Natural killer cell (primary cell): ENCODE results near the gene FBXL7. TPM values are rescaled to one million over a fixed set of nuclear protein-coding genes. Genes with fewer than 3 reads are reported as not detected.

Experiments
- ATAC-seq, 3 donors: fragments of 150-1000 bp in 2 of 3; fragments of 200-7000 bp in 1 of 3; cut with Tn5 transposase; 1 replicate in 1 of 3; 2 replicates in 2 of 3; pipeline ENCODE4 v1.10.0; 2021; ENCODE audit warnings: mild to moderate bottlenecking in 2 of 3, moderate library complexity in 2 of 3
- DNase-seq, 2 donors: peaks; one replicate each; pipeline versions ENCODE4 v3.0.0 to v3.0.0-alpha.2; 2013 to 2021; ENCODE audit warnings: mixed read lengths in 1 of 2
- H3K27ac ChIP-seq: one replicate; pipeline ENCODE4 v1.5.1; 2013; ENCODE audit warnings: mild to moderate bottlenecking, low read length
- H3K27me3 ChIP-seq: one replicate; pipeline ENCODE4 v1.6.1; 2013; ENCODE audit warnings: low read length; ENCODE audit not compliant: control insufficient read depth, insufficient read depth
- H3K36me3 ChIP-seq: one replicate; pipeline ENCODE4 v1.6.1; 2013; ENCODE audit warnings: low read length; ENCODE audit not compliant: control insufficient read depth, insufficient read depth
- H3K4me1 ChIP-seq: one replicate; pipeline ENCODE4 v1.6.1; 2013; ENCODE audit warnings: low read length; ENCODE audit not compliant: control insufficient read depth, insufficient read depth
- H3K4me3 ChIP-seq: one replicate; pipeline ENCODE4 v1.5.1; 2013; ENCODE audit warnings: low read length
- H3K9me3 ChIP-seq: one replicate; pipeline ENCODE4 v1.6.1; 2013; ENCODE audit warnings: low read length; ENCODE audit not compliant: control insufficient read depth, insufficient read depth
- H3K27ac Mint-ChIP-seq, 2 donors: one replicate each; pipeline ENCODE4 v1.8.0; 2022; ENCODE audit warnings: mild to moderate bottlenecking in 2 of 2, mixed read lengths in 2 of 2, moderate library complexity in 1 of 2
- H3K27me3 Mint-ChIP-seq, 2 donors: one replicate each; pipeline ENCODE4 v1.8.0; 2022; ENCODE audit warnings: low read depth in 2 of 2, mixed read lengths in 2 of 2
- H3K36me3 Mint-ChIP-seq: one replicate; pipeline ENCODE4 v1.8.0; 2022; ENCODE audit warnings: mixed read lengths
- H3K4me1 Mint-ChIP-seq, 2 donors: one replicate each; pipeline ENCODE4 v1.8.0; 2022; ENCODE audit warnings: mixed read lengths in 2 of 2
- H3K4me3 Mint-ChIP-seq: one replicate; pipeline ENCODE4 v1.8.0; 2022; ENCODE audit warnings: mild to moderate bottlenecking, moderate library complexity, mixed read lengths
- H3K9me3 Mint-ChIP-seq, 2 donors: one replicate each; pipeline ENCODE4 v1.8.0; 2022; ENCODE audit warnings: mixed read lengths in 2 of 2
- WGBS: methylation state at CpG from one replicate; pipeline ENCODE4 v1.1.7; 2013; ENCODE audit warnings: missing lambda C conversion rate; ENCODE audit not compliant: insufficient coverage; 5-methylcytosine and 5-hydroxymethylcytosine counted together
- intact Hi-C: fragments of 100-400 bp; cut with micrococcal nuclease; formaldehyde crosslinking; loops from one replicate; pipeline ENCODE4 v1.14.2; 2022
- total RNA-seq, 4 donors: library from RNA; stranded (reverse); fragments of 120-200 nt in 1 of 4; gene quantifications; one replicate each; pipeline versions ENCODE4 v1.2.3 to v1.2.4, GENCODE V29; 2013 to 2022
- TF ChIP-seq, protein P1 (sequence below): fragments of 200-600 bp; IDR thresholded peaks from one replicate; pipeline ENCODE4 v1.8.0; 2022; ENCODE audit warnings: antibody characterized with exemption

Gene FBXL7
- total RNA-seq, 3 donors from 2014 or later (not counting 1 experiment from before 2014, with no cell fraction given) = not detected

GRCh38 chr5:15933259-15934207, 433.6 kb downstream of the FBXL7 start:
- H3K4me1 ChIP-seq = no peaks in the 10 kb centered on the region
- ATAC-seq (no peak), DNase-seq (no peak)
- intact Hi-C loops = no loop called here
- H3K27ac ChIP-seq = no peak overlapping the region
- H3K9me3 ChIP-seq = peaks cover 8% of the 10 kb centered on the region
- Mint-ChIP-seq H3K27me3 (no peaks in the 10 kb centered on the region), H3K9me3 (peaks cover 15 to 25% of the 10 kb centered on the region in 2 donors), H3K36me3 (peaks cover 6% of the 10 kb centered on the region), H3K27ac (no peak overlapping the region), H3K4me3 (no peak overlapping the region), H3K4me1 (no peaks in the 10 kb centered on the region)
- TF ChIP-seq, protein P1, sequence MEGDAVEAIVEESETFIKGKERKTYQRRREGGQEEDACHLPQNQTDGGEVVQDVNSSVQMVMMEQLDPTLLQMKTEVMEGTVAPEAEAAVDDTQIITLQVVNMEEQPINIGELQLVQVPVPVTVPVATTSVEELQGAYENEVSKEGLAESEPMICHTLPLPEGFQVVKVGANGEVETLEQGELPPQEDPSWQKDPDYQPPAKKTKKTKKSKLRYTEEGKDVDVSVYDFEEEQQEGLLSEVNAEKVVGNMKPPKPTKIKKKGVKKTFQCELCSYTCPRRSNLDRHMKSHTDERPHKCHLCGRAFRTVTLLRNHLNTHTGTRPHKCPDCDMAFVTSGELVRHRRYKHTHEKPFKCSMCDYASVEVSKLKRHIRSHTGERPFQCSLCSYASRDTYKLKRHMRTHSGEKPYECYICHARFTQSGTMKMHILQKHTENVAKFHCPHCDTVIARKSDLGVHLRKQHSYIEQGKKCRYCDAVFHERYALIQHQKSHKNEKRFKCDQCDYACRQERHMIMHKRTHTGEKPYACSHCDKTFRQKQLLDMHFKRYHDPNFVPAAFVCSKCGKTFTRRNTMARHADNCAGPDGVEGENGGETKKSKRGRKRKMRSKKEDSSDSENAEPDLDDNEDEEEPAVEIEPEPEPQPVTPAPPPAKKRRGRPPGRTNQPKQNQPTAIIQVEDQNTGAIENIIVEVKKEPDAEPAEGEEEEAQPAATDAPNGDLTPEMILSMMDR = no peak
- 62% methylated on average over 9 of the region's 13 CpGs for WGBS
- H3K36me3 ChIP-seq = no peaks in the 10 kb centered on the region
- no peak overlapping the region for H3K4me3 ChIP-seq
- H3K27me3 ChIP-seq = no peaks in the 10 kb centered on the region

GRCh38 chr5:15936505-15937245, 436.7 kb downstream of the FBXL7 start:
- WGBS = 96% methylated on average over 60 of the region's 60 CpGs
- H3K27ac Mint-ChIP-seq = no peak overlapping the region
- TF ChIP-seq, protein P1 = no peak
- Histone ChIP-seq H3K36me3 (no peaks in the 10 kb centered on the region), H3K4me1 (no peaks in the 10 kb centered on the region), H3K9me3 (peaks cover 8% of the 10 kb centered on the region), H3K4me3 (no peak overlapping the region), H3K27me3 (no peaks in the 10 kb centered on the region), H3K27ac (no peak overlapping the region)
- no peaks in the 10 kb centered on the region for H3K4me1 Mint-ChIP-seq
- intact Hi-C loops = no loop called here
- H3K27me3 Mint-ChIP-seq = no peaks in the 10 kb centered on the region
- no peak overlapping the region for H3K4me3 Mint-ChIP-seq
- peaks cover 8% of the 10 kb centered on the region for H3K36me3 Mint-ChIP-seq
- ATAC-seq (no peak), DNase-seq (no peak)
- peaks cover 16 to 24% of the 10 kb centered on the region in 2 donors for H3K9me3 Mint-ChIP-seq

- Histone ChIP-seq H3K9me3 (peaks cover 8% of the 10 kb centered on the region), H3K27me3 (no peaks in the 10 kb centered on the region), H3K27ac (no peak overlapping the region), H3K4me3 (no peak overlapping the region), H3K4me1 (no peaks in the 10 kb centered on the region), H3K36me3 (no peaks in the 10 kb centered on the region)
- intact Hi-C loops = no loop called here
- Mint-ChIP-seq H3K27ac (no peak overlapping the region), H3K4me1 (no peaks in the 10 kb centered on the region), H3K9me3 (peaks cover 14 to 17% of the 10 kb centered on the region in 2 donors), H3K36me3 (peaks cover 8% of the 10 kb centered on the region), H3K27me3 (no peaks in the 10 kb centered on the region), H3K4me3 (no peak overlapping the region)
- WGBS = 100% methylated on average over 1 of the region's 1 CpG
- TF ChIP-seq, protein P1 = no peak
- ATAC-seq (no peak), DNase-seq (no peak)
Observed at GRCh38 chr5:15937708-15938107, 437.7 kb downstream of the FBXL7 start.
